PC-9 (cell line): ENCODE measurements around the gene TBC1D22A.

Source experiments
- CTCF ChIP-seq: fragments of 200-600 bp; sonication (generic); conservative IDR thresholded peaks from 2 replicates; pipeline ENCODE4 v1.6.1; 2017; ENCODE audit warnings: mixed run types, antibody characterized with exemption, mild to moderate bottlenecking, moderate library complexity
- EZH2 ChIP-seq: fragments of 200-600 bp; sonication (generic); IDR thresholded peaks from 2 replicates; pipeline ENCODE4 v1.8.0; 2017; ENCODE audit warnings: antibody characterized with exemption, low read depth

GRCh38 chr22:47038206-47038835 lies 275.9 kb downstream of the TBC1D22A start:
- TF ChIP-seq CTCF (no peak), EZH2 (no peak)
